CD14-positive monocyte (primary cell): ENCODE data around the gene AGAP1. TPM values are rescaled to one million over a fixed set of nuclear protein-coding genes. Genes with fewer than 3 reads are reported as not detected.

Source experiments
- DNase-seq, 3 donors: peaks; one replicate each; pipeline ENCODE4 v3.0.0-alpha.2; 2011 to 2022
- H2AFZ ChIP-seq: 2 replicates; pipeline ENCODE4 v1.6.0; 2012; ENCODE audit warnings: mild to moderate bottlenecking, low read depth, low read length, inconsistent platforms; ENCODE audit not compliant: insufficient read depth, poor library complexity, severe bottlenecking
- H3K27ac ChIP-seq, 2 donors: 1 replicate in 1 of 2; 2 replicates in 1 of 2; pipeline ENCODE4 v1.5.1; 2012 to 2013; ENCODE audit warnings: low read length in 2 of 2, control low read depth in 1 of 2, inconsistent platforms in 1 of 2, low read depth in 1 of 2, mild to moderate bottlenecking in 1 of 2
- H3K27me3 ChIP-seq, 2 donors: one replicate each; pipeline versions ENCODE4 v1.6.0 to v1.6.1; 2011 to 2013; ENCODE audit warnings: low read length in 2 of 2; ENCODE audit not compliant: control insufficient read depth in 2 of 2, insufficient read depth in 2 of 2
- H3K36me3 ChIP-seq, 2 donors: replicated peaks in 1 of 2; 1 replicate in 1 of 2; 2 replicates in 1 of 2; pipeline versions ENCODE4 v1.5.1 to v1.6.1; 2012 to 2013; ENCODE audit warnings: low read length in 2 of 2, control low read depth in 1 of 2, inconsistent platforms in 1 of 2, mild to moderate bottlenecking in 1 of 2; ENCODE audit not compliant: insufficient read depth in 2 of 2, control insufficient read depth in 1 of 2
- H3K4me1 ChIP-seq, 2 donors: 1 replicate in 1 of 2; 2 replicates in 1 of 2; pipeline versions ENCODE4 v1.5.1 to v1.6.1; 2012 to 2013; ENCODE audit warnings: low read length in 2 of 2, control low read depth in 1 of 2, inconsistent platforms in 1 of 2, mild to moderate bottlenecking in 1 of 2, moderate library complexity in 1 of 2; ENCODE audit not compliant: insufficient read depth in 2 of 2, control insufficient read depth in 1 of 2
- H3K4me2 ChIP-seq: replicated peaks from 2 replicates; pipeline ENCODE3; 2012; ENCODE audit warnings: low read length, moderate library complexity, mild to moderate bottlenecking; ENCODE audit not compliant: poor library complexity, severe bottlenecking; ENCODE audit errors: extremely low read depth
- H3K4me3 ChIP-seq, 3 experiments: fragments of 200-600 bp in 1 of 3; sonication (generic) in 1 of 3; replicated peaks in 1 of 3; 1 replicate in 2 of 3; 2 replicates in 1 of 3; pipeline ENCODE4 v1.5.1; 2011 to 2013; ENCODE audit warnings: low read length in 3 of 3, mild to moderate bottlenecking in 3 of 3, control low read depth in 2 of 3, low read depth in 2 of 3, inconsistent platforms in 1 of 3, moderate library complexity in 1 of 3
- H3K79me2 ChIP-seq: 2 replicates; pipeline ENCODE4 v1.6.0; 2012; ENCODE audit warnings: mild to moderate bottlenecking, control low read depth, inconsistent platforms, low read length, moderate library complexity; ENCODE audit not compliant: insufficient read depth
- H3K9ac ChIP-seq: 2 replicates; pipeline ENCODE4 v1.6.0; 2017; ENCODE audit warnings: low read length, mild to moderate bottlenecking; ENCODE audit not compliant: insufficient read depth, poor library complexity, severe bottlenecking
- H3K9me3 ChIP-seq, 2 donors: replicated peaks in 1 of 2; 1 replicate in 1 of 2; 2 replicates in 1 of 2; pipeline versions ENCODE4 v1.5.1 to v1.6.1; 2012 to 2013; ENCODE audit warnings: low read length in 2 of 2, control low read depth in 1 of 2; ENCODE audit not compliant: control insufficient read depth in 1 of 2, insufficient read depth in 1 of 2
- H4K20me1 ChIP-seq: 2 replicates; pipeline ENCODE4 v1.6.0; 2012; ENCODE audit warnings: mild to moderate bottlenecking, low read length, control low read depth, moderate library complexity; ENCODE audit not compliant: insufficient read depth
- H3K27ac Mint-ChIP-seq, 7 donors: one replicate each; pipeline ENCODE4 v1.8.0; 2020; ENCODE audit warnings: mild to moderate bottlenecking in 7 of 7, mixed read lengths in 7 of 7, moderate library complexity in 6 of 7, inconsistent platforms in 2 of 7
- H3K27me3 Mint-ChIP-seq, 3 donors: one replicate each; pipeline ENCODE4 v1.8.0; 2021 to 2022; ENCODE audit warnings: low read depth in 3 of 3, mild to moderate bottlenecking in 3 of 3, mixed read lengths in 3 of 3, moderate library complexity in 3 of 3, inconsistent platforms in 1 of 3
- H3K36me3 Mint-ChIP-seq, 2 donors: one replicate each; pipeline ENCODE4 v1.8.0; 2020; ENCODE audit warnings: mixed read lengths in 2 of 2, inconsistent platforms in 1 of 2, mild to moderate bottlenecking in 1 of 2
- H3K4me1 Mint-ChIP-seq: one replicate; pipeline ENCODE4 v1.8.0; 2020; ENCODE audit warnings: mild to moderate bottlenecking, mixed read lengths
- H3K4me3 Mint-ChIP-seq, 2 donors: one replicate each; pipeline ENCODE4 v1.8.0; 2020; ENCODE audit warnings: mild to moderate bottlenecking in 2 of 2, mixed read lengths in 2 of 2, moderate library complexity in 1 of 2
- H3K9me3 Mint-ChIP-seq, 7 donors: one replicate each; pipeline ENCODE4 v1.8.0; 2020 to 2022; ENCODE audit warnings: mixed read lengths in 7 of 7, mild to moderate bottlenecking in 6 of 7, moderate library complexity in 6 of 7, inconsistent platforms in 2 of 7
- WGBS: methylation state at CpG from one replicate; pipeline ENCODE4 v1.1.5; 2013; ENCODE audit warnings: missing lambda C conversion rate; ENCODE audit not compliant: insufficient coverage; 5-methylcytosine and 5-hydroxymethylcytosine counted together
- intact Hi-C, 2 donors: fragments of 100-400 bp; cut with micrococcal nuclease; formaldehyde crosslinking; loops; one replicate each; pipeline versions ENCODE4 v1.15.0 to v1.15.1; 2023
- polyA plus RNA-seq, 3 donors: library from polyadenylated mRNA; depleted of rRNA in 1 of 3; unstranded in 2 of 3; stranded (reverse) in 1 of 3; fragments of 300-500 nt in 2 of 3; fragments of >200 nt in 1 of 3; fragmentation: Illumina TruSeq in 2 of 3; gene quantifications; 1 replicate in 2 of 3; 2 replicates in 1 of 3; pipeline ENCODE4 v1.2.3, GENCODE V29; 2012 to 2021
- TF ChIP-seq, protein P1 (sequence below): fragments of 200-600 bp; IDR thresholded peaks from one replicate; pipeline ENCODE4 v1.8.0; 2022; ENCODE audit warnings: antibody characterized with exemption, mild to moderate bottlenecking

Gene AGAP1
- polyA plus RNA-seq, 3 donors: 0.12 TPM; not detected in 2

DNA sequence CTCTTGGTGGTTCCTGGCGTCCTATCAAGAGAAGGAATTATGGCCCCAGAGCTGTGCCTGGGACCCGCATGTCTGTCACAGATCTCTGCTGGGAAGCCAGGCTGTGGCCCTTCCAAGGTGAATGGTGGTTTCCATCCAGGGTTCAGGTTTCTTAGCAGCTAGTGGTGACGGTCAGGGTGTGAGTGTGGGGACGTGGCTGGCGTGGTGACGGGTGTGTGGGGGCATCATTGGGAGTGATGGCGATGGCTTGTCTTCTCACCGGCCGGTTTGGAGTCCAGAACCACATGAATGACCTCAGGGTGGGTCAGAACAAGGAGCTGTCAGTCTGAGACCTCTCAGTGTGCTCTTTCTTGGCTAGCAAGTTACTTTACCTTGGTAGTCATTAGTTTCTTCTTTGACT is 52.6 kb downstream of the AGAP1 start:
- no peaks in the 10 kb centered on the region for H3K36me3 ChIP-seq
- H3K4me1 ChIP-seq: no peaks in the 10 kb centered on the region
- no peaks in the 10 kb centered on the region for H4K20me1 ChIP-seq
- no peaks in the 10 kb centered on the region for H3K4me1 Mint-ChIP-seq
- no peak overlapping the region for H3K4me3 Mint-ChIP-seq
- H3K4me2 ChIP-seq: no peak overlapping the region
- TF ChIP-seq, protein P1, sequence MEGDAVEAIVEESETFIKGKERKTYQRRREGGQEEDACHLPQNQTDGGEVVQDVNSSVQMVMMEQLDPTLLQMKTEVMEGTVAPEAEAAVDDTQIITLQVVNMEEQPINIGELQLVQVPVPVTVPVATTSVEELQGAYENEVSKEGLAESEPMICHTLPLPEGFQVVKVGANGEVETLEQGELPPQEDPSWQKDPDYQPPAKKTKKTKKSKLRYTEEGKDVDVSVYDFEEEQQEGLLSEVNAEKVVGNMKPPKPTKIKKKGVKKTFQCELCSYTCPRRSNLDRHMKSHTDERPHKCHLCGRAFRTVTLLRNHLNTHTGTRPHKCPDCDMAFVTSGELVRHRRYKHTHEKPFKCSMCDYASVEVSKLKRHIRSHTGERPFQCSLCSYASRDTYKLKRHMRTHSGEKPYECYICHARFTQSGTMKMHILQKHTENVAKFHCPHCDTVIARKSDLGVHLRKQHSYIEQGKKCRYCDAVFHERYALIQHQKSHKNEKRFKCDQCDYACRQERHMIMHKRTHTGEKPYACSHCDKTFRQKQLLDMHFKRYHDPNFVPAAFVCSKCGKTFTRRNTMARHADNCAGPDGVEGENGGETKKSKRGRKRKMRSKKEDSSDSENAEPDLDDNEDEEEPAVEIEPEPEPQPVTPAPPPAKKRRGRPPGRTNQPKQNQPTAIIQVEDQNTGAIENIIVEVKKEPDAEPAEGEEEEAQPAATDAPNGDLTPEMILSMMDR: no peak
- H3K9me3 ChIP-seq: no peaks in the 10 kb centered on the region
- H3K27ac Mint-ChIP-seq: no peak overlapping the region
- no peak overlapping the region for H3K27ac ChIP-seq
- H3K9ac ChIP-seq: no peak overlapping the region
- no peaks in the 10 kb centered on the region for H3K27me3 ChIP-seq
- peaks cover 0 to 2% (median 0%) of the 10 kb centered on the region in 7 donors for H3K9me3 Mint-ChIP-seq
- no peak overlapping the region for H2AFZ ChIP-seq
- peaks cover 4 to 7% (median 7%) of the 10 kb centered on the region in 3 donors for H3K27me3 Mint-ChIP-seq
- no peaks in the 10 kb centered on the region for H3K79me2 ChIP-seq
- H3K36me3 Mint-ChIP-seq: no peaks in the 10 kb centered on the region
- no peak overlapping the region for H3K4me3 ChIP-seq
- DNase-seq: no peak
- intact Hi-C loops: no loop called here
- 86% methylated on average over 9 of the region's 9 CpGs for WGBS

DNA sequence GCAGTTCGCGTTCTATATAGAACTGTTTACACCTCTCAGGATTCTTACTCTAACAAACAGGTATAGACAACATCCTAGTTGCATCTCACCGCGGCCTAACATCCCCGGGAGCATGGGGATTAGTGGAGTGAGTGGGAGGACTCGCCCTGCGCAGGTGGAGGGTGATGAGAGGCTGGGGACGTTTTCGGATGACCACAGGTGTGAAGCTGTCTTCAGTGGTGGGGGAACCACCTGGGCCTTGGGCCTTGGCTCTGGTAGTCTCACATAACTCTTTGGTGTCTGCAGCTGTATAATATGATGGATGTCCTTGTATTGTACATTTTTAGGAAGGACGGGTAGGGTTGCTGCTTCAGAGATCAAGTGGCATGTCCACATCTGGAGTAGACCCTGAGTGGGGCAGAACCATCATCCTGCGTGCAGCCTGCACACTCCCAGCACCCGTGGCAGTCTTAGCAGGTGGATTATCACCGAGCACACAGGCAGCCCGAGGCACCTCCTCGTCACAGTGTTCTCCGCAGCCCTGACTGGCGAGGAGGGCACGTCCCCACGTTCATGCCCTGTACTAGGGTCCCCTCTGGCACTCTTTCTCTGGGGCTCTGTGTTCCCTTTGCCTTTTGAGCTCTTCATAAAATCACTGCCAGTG is 56.0 kb downstream of the AGAP1 start:
- H4K20me1 ChIP-seq: no peaks in the 10 kb centered on the region

More for the DNA sequence above, 56.0 kb downstream of the AGAP1 start:
- intact Hi-C loops: no loop called here
- no peak for DNase-seq
- H3K9me3 ChIP-seq: no peaks in the 10 kb centered on the region
- no peaks in the 10 kb centered on the region for H3K79me2 ChIP-seq
- H3K9ac ChIP-seq: no peak overlapping the region
- no peaks in the 10 kb centered on the region for H3K36me3 ChIP-seq
- no peaks in the 10 kb centered on the region for H3K36me3 Mint-ChIP-seq
- H3K4me2 ChIP-seq: no peak overlapping the region
- peaks cover 11 to 21% (median 16%) of the 10 kb centered on the region in 3 donors for H3K27me3 Mint-ChIP-seq
- peaks cover 0 to 4% of the 10 kb centered on the region in 2 donors for H3K27me3 ChIP-seq
- no peak overlapping the region for H3K27ac ChIP-seq
- H3K4me3 Mint-ChIP-seq: no peak overlapping the region
- no peak overlapping the region for H3K4me3 ChIP-seq
- no peak overlapping the region for H2AFZ ChIP-seq
- H3K4me1 Mint-ChIP-seq: no peaks in the 10 kb centered on the region
- 94% methylated on average over 13 of the region's 19 CpGs for WGBS
- TF ChIP-seq, protein P1: no peak
- H3K4me1 ChIP-seq: no peaks in the 10 kb centered on the region
- H3K27ac Mint-ChIP-seq: no peak overlapping the region
- H3K9me3 Mint-ChIP-seq: no peaks in the 10 kb centered on the region
